Measurements from ENCODE around the gene KLF12. TPM values are rescaled to one million over a fixed set of nuclear protein-coding genes. Genes with fewer than 3 reads are reported as not detected.
A peak's percentile ranks its signal among the peaks of the same experiment; 100 is the strongest.

The KLF12 gene
- total RNA-seq, 1 experiment from 2014 or later: 8.5 TPM

GRCh38 chr13:74128156-74128767 is 5.9 kb downstream of the KLF12 start:
- DNase-seq (ENCODE audit: low spot score): no peak
- Mint-ChIP-seq H3K9me3 (no peaks in the 10 kb centered on the region), H3K4me1 (peaks cover 35% of the 10 kb centered on the region), H3K36me3 (no peaks in the 10 kb centered on the region), H3K4me3 (no peak overlapping the region), H3K27ac (0 out of 2 replicates have a peak overlapping the region, but pooled peaks have one; percentile 66), H3K27me3 (ENCODE audit: low read depth) (peaks cover 7% of the 10 kb centered on the region; the same call in 1 of the 2 replicates)
- ChIA-PET POLR2A (no interaction called here), CTCF (no interaction called here)
- TF ChIP-seq, protein P1, sequence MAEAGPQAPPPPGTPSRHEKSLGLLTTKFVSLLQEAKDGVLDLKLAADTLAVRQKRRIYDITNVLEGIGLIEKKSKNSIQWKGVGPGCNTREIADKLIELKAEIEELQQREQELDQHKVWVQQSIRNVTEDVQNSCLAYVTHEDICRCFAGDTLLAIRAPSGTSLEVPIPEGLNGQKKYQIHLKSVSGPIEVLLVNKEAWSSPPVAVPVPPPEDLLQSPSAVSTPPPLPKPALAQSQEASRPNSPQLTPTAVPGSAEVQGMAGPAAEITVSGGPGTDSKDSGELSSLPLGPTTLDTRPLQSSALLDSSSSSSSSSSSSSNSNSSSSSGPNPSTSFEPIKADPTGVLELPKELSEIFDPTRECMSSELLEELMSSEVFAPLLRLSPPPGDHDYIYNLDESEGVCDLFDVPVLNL (CRISPR knock-in tag; IDR thresholded peaks at IDR 0.05; ENCODE audit: borderline replicate concordance, low read depth): no peak
- TF ChIP-seq, protein P2, sequence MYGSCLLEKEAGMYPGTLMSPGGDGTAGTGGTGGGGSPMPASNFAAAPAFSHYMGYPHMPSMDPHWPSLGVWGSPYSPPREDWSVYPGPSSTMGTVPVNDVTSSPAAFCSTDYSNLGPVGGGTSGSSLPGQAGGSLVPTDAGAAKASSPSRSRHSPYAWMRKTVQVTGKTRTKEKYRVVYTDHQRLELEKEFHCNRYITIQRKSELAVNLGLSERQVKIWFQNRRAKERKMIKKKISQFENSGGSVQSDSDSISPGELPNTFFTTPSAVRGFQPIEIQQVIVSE (CRISPR knock-in tag; IDR thresholded peaks at IDR 0.05; ENCODE audit: borderline replicate concordance): no peak
- TF ChIP-seq IRF1 (CRISPR knock-in tag; IDR thresholded peaks at IDR 0.05): no peak
- ATAC-seq: no peak

DNA sequence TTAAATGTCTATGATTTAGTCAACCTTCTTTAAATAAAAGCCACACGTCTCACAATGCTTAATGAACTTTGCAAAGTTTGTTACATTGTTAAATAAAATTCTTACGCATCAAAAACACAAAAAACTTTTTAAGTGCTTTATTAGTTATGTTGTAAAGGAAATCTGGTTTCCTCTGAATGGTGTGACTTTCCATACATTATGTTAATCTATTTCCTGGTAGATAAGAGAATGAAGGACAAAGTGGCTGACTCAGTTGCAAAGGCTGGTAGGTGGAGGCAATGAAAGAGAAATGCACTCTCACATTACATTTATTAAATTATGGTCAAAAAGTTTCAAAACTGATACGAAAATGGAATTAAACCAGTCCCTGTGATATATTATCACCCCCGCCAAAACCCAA is 15.9 kb downstream of the KLF12 start:
- ChIA-PET CTCF (no interaction called here), POLR2A (no interaction called here)
- Mint-ChIP-seq H3K9me3 (peaks cover 56% of the 10 kb centered on the region), H3K27me3 (ENCODE audit: low read depth) (peaks cover 3% of the 10 kb centered on the region; the same call in 1 of the 2 replicates), H3K27ac (no peak overlapping the region), H3K36me3 (peaks cover 54% of the 10 kb centered on the region), H3K4me3 (no peak overlapping the region), H3K4me1 (peaks cover 5% of the 10 kb centered on the region; the same call in 1 of the 2 replicates)
- ATAC-seq (no peak), DNase-seq (ENCODE audit: low spot score) (no peak)
- no peak for TF ChIP-seq TEAD4 (CRISPR knock-in tag; IDR thresholded peaks at IDR 0.05)
- no peak for TF ChIP-seq TCF7 (CRISPR knock-in tag; IDR thresholded peaks at IDR 0.05; ENCODE audit: low read depth)
- TF ChIP-seq ELF4 (CRISPR knock-in tag; IDR thresholded peaks at IDR 0.05; ENCODE audit: low read depth): no peak
- TF ChIP-seq, protein P3, sequence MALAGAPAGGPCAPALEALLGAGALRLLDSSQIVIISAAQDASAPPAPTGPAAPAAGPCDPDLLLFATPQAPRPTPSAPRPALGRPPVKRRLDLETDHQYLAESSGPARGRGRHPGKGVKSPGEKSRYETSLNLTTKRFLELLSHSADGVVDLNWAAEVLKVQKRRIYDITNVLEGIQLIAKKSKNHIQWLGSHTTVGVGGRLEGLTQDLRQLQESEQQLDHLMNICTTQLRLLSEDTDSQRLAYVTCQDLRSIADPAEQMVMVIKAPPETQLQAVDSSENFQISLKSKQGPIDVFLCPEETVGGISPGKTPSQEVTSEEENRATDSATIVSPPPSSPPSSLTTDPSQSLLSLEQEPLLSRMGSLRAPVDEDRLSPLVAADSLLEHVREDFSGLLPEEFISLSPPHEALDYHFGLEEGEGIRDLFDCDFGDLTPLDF (CRISPR knock-in tag; IDR thresholded peaks at IDR 0.05): no peak
- TF ChIP-seq, protein P4, sequence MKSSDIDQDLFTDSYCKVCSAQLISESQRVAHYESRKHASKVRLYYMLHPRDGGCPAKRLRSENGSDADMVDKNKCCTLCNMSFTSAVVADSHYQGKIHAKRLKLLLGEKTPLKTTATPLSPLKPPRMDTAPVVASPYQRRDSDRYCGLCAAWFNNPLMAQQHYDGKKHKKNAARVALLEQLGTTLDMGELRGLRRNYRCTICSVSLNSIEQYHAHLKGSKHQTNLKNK (CRISPR knock-in tag; IDR thresholded peaks at IDR 0.05): no peak
- TF ChIP-seq, protein P5, sequence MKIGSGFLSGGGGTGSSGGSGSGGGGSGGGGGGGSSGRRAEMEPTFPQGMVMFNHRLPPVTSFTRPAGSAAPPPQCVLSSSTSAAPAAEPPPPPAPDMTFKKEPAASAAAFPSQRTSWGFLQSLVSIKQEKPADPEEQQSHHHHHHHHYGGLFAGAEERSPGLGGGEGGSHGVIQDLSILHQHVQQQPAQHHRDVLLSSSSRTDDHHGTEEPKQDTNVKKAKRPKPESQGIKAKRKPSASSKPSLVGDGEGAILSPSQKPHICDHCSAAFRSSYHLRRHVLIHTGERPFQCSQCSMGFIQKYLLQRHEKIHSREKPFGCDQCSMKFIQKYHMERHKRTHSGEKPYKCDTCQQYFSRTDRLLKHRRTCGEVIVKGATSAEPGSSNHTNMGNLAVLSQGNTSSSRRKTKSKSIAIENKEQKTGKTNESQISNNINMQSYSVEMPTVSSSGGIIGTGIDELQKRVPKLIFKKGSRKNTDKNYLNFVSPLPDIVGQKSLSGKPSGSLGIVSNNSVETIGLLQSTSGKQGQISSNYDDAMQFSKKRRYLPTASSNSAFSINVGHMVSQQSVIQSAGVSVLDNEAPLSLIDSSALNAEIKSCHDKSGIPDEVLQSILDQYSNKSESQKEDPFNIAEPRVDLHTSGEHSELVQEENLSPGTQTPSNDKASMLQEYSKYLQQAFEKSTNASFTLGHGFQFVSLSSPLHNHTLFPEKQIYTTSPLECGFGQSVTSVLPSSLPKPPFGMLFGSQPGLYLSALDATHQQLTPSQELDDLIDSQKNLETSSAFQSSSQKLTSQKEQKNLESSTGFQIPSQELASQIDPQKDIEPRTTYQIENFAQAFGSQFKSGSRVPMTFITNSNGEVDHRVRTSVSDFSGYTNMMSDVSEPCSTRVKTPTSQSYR (CRISPR knock-in tag; IDR thresholded peaks at IDR 0.05): no peak
- TF ChIP-seq ZNF396 (CRISPR knock-in tag; IDR thresholded peaks at IDR 0.05; ENCODE audit: borderline replicate concordance): no peak
- TF ChIP-seq SMAD3 (CRISPR knock-in tag; IDR thresholded peaks at IDR 0.05; ENCODE audit: borderline replicate concordance): no peak
- TF ChIP-seq, protein P1 (CRISPR knock-in tag; IDR thresholded peaks at IDR 0.05; ENCODE audit: borderline replicate concordance, low read depth): no peak
- no peak for TF ChIP-seq NFYB (CRISPR knock-in tag; conservative IDR thresholded peaks at IDR 0.05; ENCODE audit: low read depth)
- TF ChIP-seq ZSCAN18 (CRISPR knock-in tag; IDR thresholded peaks at IDR 0.05): no peak
- no peak for TF ChIP-seq NR2C2 (CRISPR knock-in tag; IDR thresholded peaks at IDR 0.05)
- TF ChIP-seq ATF6 (CRISPR knock-in tag; IDR thresholded peaks at IDR 0.05): no peak
- no peak for TF ChIP-seq ZNF232 (CRISPR knock-in tag; IDR thresholded peaks at IDR 0.05)
- TF ChIP-seq, protein P6, sequence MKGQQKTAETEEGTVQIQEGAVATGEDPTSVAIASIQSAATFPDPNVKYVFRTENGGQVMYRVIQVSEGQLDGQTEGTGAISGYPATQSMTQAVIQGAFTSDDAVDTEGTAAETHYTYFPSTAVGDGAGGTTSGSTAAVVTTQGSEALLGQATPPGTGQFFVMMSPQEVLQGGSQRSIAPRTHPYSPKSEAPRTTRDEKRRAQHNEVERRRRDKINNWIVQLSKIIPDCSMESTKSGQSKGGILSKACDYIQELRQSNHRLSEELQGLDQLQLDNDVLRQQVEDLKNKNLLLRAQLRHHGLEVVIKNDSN (CRISPR knock-in tag; IDR thresholded peaks at IDR 0.05): no peak
- TF ChIP-seq, protein P7, sequence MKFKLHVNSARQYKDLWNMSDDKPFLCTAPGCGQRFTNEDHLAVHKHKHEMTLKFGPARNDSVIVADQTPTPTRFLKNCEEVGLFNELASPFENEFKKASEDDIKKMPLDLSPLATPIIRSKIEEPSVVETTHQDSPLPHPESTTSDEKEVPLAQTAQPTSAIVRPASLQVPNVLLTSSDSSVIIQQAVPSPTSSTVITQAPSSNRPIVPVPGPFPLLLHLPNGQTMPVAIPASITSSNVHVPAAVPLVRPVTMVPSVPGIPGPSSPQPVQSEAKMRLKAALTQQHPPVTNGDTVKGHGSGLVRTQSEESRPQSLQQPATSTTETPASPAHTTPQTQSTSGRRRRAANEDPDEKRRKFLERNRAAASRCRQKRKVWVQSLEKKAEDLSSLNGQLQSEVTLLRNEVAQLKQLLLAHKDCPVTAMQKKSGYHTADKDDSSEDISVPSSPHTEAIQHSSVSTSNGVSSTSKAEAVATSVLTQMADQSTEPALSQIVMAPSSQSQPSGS (CRISPR knock-in tag; IDR thresholded peaks at IDR 0.05; ENCODE audit: borderline replicate concordance, low read depth): no peak
- no peak for TF ChIP-seq NFATC4 (CRISPR knock-in tag; IDR thresholded peaks at IDR 0.05)

Measured in WTC11 (cell line).